ENCODE results near the gene RPS6KA2. TPM values are rescaled to one million over a fixed set of nuclear protein-coding genes. Genes with fewer than 3 reads are reported as not detected.

RPS6KA2 gene
- total and polyA plus RNA-seq, 7 experiments from 2014 or later = 4.5 to 17.1 (median 6.6) TPM

DNA sequence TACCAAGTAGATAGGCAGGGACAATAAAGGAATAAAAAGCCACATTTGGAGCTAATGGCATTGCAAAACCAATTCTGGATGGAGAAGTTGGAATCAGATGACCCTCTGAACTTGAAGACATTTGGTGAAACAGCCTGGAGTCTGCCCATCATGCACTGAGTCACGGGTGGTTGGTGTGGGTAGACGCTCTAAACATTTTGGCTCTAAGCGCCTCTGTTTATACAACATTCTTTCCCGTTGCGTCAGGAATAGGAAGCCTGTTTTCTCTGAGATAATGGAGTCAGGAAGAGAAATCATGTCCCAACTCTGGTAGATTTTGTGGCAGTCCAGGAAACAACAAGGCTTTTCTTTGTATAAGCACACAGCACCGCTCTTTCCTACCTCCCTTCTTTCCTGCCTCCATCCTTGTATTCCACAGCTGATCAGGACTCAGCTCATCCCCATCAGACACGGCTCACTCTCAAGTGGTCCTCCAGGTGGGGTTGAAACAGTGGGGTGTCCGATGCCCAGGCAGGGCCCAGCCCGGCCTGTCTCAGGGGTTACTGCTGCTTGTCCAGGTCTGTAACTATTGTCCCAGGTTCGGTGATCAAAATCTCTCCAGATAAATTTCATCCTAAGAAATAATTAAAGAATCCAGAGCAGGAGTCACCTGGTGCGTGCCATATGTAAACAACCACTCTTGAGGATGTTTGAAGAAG lies 28.5 kb downstream of the RPS6KA2 start:
- intact Hi-C loops (cut with micrococcal nuclease) = no loop called here
- no peaks in the 10 kb centered on the region for H3K9me3 ChIP-seq (ENCODE audit: control insufficient read depth in 2 of 3, low read length in 3 of 3)
- no peak overlapping the region for H3K27ac ChIP-seq (ENCODE audit: low read depth, low read length)
- H3K36me3 ChIP-seq (ENCODE audit: control insufficient read depth in 2 of 3, insufficient read depth in 3 of 3, low read length in 3 of 3) = no peaks in the 10 kb centered on the region
- no peak overlapping the region for H3K4me3 Mint-ChIP-seq
- no peak overlapping the region for H3K4me3 ChIP-seq (ENCODE audit: low read length)
- ATAC-seq (peak; percentile 50), DNase-seq (no peak)
- H3K27me3 ChIP-seq (ENCODE audit: control insufficient read depth in 2 of 2, insufficient read depth in 2 of 2, low read length in 2 of 2) = no peaks in the 10 kb centered on the region
- no peaks in the 10 kb centered on the region for H3K27me3 Mint-ChIP-seq
- POLR2A ChIA-PET = interaction anchor here (0.5 kb wide), 1 partner anchor 62 kb away, joined by 3 read pairs; no protein-coding TSS in a partner anchor
- H3K9me3 Mint-ChIP-seq = no peaks in the 10 kb centered on the region
- peaks cover 0 to 52% (median 6%) of the 10 kb centered on the region in 5 donors for H3K36me3 Mint-ChIP-seq
- CTCF ChIA-PET = interaction anchor here (1.5 kb wide), 1 partner anchor 10 kb away, joined by 3 read pairs; no protein-coding TSS in a partner anchor
- H3K4me1 ChIP-seq (ENCODE audit: control insufficient read depth in 2 of 2, insufficient read depth in 2 of 2, low read length in 2 of 2) = no peaks in the 10 kb centered on the region
- H3K27ac Mint-ChIP-seq = no peak overlapping the region
- peaks cover 0 to 7% (median 0%) of the 10 kb centered on the region in 7 donors for H3K4me1 Mint-ChIP-seq

DNA sequence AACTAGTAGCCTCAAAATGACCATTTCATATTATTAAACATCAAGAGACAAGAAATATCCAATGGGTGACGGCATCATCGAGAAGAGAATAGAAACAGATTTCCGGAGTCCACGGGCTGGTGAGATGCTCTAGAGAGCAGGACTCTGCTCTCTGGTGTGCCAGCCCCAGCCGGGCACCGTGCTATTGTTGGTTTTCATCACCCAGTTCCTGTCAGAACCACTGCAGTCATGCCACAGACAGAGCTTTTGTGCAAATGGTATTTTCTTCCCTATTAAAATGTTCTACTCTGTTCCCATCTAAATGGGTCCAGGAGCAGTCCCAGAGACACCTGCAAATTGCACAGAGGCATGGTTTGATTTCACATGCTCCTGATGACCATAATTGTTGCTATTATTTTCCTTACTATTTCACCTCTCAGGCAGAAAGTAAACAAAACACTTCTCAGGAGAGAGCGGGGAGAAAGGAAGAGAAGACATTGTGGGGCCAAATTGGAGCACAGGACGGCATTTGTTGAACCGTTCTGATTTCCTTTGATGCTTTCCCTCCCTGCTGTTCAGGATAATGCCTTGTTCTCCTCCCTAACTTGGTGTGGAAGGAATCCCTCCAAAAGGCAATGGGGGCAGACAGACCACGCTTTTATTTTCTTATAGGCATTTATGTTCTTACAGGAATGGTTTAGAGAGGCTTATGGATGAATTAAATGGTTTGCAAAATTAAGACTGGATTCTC lies 29.2 kb downstream of the RPS6KA2 start:
- Histone ChIP-seq H3K27ac (ENCODE audit: low read depth, low read length) (no peak overlapping the region), H3K4me1 (ENCODE audit: control insufficient read depth in 2 of 2, insufficient read depth in 2 of 2, low read length in 2 of 2) (no peaks in the 10 kb centered on the region), H3K27me3 (ENCODE audit: control insufficient read depth in 2 of 2, insufficient read depth in 2 of 2, low read length in 2 of 2) (no peaks in the 10 kb centered on the region), H3K4me3 (ENCODE audit: low read length) (no peak overlapping the region), H3K36me3 (ENCODE audit: control insufficient read depth in 2 of 3, insufficient read depth in 3 of 3, low read length in 3 of 3) (no peaks in the 10 kb centered on the region), H3K9me3 (ENCODE audit: control insufficient read depth in 2 of 3, low read length in 3 of 3) (no peaks in the 10 kb centered on the region)
- Mint-ChIP-seq H3K27ac (no peak overlapping the region), H3K4me1 (peaks cover 0 to 7% (median 0%) of the 10 kb centered on the region in 7 donors), H3K27me3 (no peaks in the 10 kb centered on the region), H3K36me3 (peaks cover 0 to 49% (median 6%) of the 10 kb centered on the region in 5 donors), H3K9me3 (no peaks in the 10 kb centered on the region), H3K4me3 (no peak overlapping the region)
- CTCF ChIA-PET = interaction anchor here (1.5 kb wide), 1 partner anchor 9 kb away, joined by 3 read pairs; no protein-coding TSS in a partner anchor
- POLR2A ChIA-PET = interaction anchor here (0.5 kb wide), 1 partner anchor 63 kb away, joined by 3 read pairs; no protein-coding TSS in a partner anchor
- ATAC-seq (no peak), DNase-seq (no peak)
- intact Hi-C loops (cut with micrococcal nuclease) = no loop called here

DNA sequence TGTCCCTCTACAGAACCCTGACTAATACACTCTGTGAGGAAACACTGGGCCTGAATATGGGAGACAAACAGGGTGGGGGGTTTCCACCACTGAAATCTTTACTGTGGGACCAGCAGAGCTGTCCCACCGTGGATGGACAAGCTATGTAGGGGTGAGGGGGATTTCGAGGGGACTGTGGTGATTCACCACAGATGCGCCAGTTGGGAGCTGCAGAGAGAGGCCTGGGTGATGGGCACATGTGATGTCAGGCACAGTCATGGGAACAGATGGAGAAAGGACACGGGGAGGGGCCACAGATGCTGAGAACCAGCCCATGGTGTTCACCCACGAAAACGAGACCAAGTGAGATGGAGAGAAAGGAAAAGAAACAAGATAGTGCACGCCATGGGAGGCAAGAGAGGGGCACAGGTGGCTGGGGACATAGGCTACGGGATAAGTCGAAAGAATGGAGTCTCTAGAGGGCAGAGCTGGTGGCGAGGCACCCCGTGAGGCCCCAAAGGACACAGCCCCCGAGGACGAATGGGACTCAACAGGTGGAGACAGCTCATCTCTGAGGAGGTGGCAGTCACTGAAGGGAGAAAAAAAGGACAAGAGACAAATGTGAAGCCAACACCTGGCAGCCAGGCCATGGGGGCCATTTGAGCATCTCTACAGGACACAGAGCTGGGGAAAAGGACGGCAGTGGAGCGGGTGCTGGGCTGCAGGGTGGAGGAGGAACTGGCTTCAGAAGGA lies 30.1 kb downstream of the RPS6KA2 start:
- ATAC-seq (no peak), DNase-seq (no peak)
- ChIA-PET CTCF (interaction anchor here (1.5 kb wide), 1 partner anchor 8 kb away, joined by 3 read pairs; no protein-coding TSS in a partner anchor), POLR2A (no interaction called here)
- Mint-ChIP-seq H3K9me3 (no peaks in the 10 kb centered on the region), H3K4me1 (peaks cover 0 to 5% (median 0%) of the 10 kb centered on the region in 7 donors), H3K27ac (no peak overlapping the region), H3K36me3 (peaks cover 0 to 40% (median 6%) of the 10 kb centered on the region in 5 donors), H3K27me3 (no peaks in the 10 kb centered on the region), H3K4me3 (no peak overlapping the region)
- no peaks in the 10 kb centered on the region for H3K4me1 ChIP-seq (ENCODE audit: control insufficient read depth in 2 of 2, insufficient read depth in 2 of 2, low read length in 2 of 2)
- no peak overlapping the region for H3K27ac ChIP-seq (ENCODE audit: low read depth, low read length)
- no peaks in the 10 kb centered on the region for H3K36me3 ChIP-seq (ENCODE audit: control insufficient read depth in 2 of 3, insufficient read depth in 3 of 3, low read length in 3 of 3)
- no peak overlapping the region for H3K4me3 ChIP-seq (ENCODE audit: low read length)
- H3K9me3 ChIP-seq (ENCODE audit: control insufficient read depth in 2 of 3, low read length in 3 of 3) = no peaks in the 10 kb centered on the region
- intact Hi-C loops (cut with micrococcal nuclease) = no loop called here
- H3K27me3 ChIP-seq (ENCODE audit: control insufficient read depth in 2 of 2, insufficient read depth in 2 of 2, low read length in 2 of 2) = no peaks in the 10 kb centered on the region

DNA sequence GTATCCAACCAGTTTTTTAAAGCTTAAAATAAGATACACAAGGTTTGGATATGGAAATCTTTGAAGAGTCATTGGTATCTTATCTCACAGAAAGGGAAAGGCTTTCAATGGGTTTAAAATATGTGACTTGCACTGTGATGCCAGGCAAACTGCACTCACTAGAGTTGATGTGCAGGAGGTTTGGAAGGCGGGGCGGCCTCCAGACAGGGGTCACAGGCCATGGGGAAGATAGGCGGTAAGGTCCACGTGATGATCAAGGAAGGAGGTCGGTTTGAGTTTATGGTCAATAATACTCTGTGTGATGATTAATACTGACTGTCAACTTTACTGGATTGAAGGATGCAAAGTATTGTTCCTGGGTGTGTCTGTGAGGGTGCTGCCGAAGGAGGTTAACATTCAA lies 31.1 kb downstream of the RPS6KA2 start:
- Mint-ChIP-seq H3K9me3 (no peaks in the 10 kb centered on the region), H3K36me3 (peaks cover 0 to 35% (median 6%) of the 10 kb centered on the region in 5 donors), H3K4me3 (no peak overlapping the region), H3K4me1 (peaks cover 0 to 5% (median 0%) of the 10 kb centered on the region in 7 donors), H3K27ac (no peak overlapping the region), H3K27me3 (no peaks in the 10 kb centered on the region)
- ATAC-seq (no peak), DNase-seq (no peak)
- ChIA-PET CTCF (no interaction called here), POLR2A (no interaction called here)
- Histone ChIP-seq H3K4me1 (ENCODE audit: control insufficient read depth in 2 of 2, insufficient read depth in 2 of 2, low read length in 2 of 2) (no peaks in the 10 kb centered on the region), H3K36me3 (ENCODE audit: control insufficient read depth in 2 of 3, insufficient read depth in 3 of 3, low read length in 3 of 3) (no peaks in the 10 kb centered on the region), H3K9me3 (ENCODE audit: control insufficient read depth in 2 of 3, low read length in 3 of 3) (no peaks in the 10 kb centered on the region), H3K27me3 (ENCODE audit: control insufficient read depth in 2 of 2, insufficient read depth in 2 of 2, low read length in 2 of 2) (no peaks in the 10 kb centered on the region), H3K4me3 (ENCODE audit: low read length) (no peak overlapping the region), H3K27ac (ENCODE audit: low read depth, low read length) (no peak overlapping the region)
- intact Hi-C loops (cut with micrococcal nuclease) = no loop called here

DNA sequence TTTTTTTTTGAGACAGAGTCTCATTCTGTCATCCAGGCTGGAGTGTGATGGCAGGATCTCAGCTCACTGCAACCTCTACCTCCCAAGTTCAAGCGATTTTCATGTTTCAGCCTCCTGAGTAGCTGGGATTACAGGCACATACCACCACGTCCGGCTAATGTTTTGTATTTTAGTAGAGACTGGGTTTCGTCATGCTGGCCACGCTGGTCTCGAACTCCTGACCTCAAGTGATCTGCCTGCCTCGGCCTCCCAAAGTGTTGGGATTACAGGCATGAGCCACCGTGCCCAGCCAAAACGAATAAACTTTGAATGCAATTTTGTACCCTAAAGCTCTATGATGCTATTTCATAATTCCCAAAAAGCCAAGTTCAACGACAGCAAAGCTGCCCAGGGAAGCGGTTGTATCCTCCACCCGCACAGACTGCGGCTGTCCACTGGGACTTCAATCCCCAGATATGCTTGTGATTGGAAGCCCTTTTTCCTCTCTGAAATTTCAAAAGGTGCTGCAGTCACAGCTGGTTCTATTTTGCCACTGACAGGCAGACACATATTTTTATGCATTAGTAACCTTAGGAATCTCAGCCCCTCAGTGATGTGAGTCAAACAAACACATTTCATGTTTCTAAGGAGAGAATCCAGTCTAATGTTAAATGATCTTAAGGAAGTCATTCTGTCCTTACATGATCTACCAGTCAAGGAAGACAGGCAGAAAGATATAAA lies 31.8 kb downstream of the RPS6KA2 start:
- Mint-ChIP-seq H3K27ac (no peak overlapping the region), H3K27me3 (no peaks in the 10 kb centered on the region), H3K36me3 (peaks cover 0 to 35% (median 6%) of the 10 kb centered on the region in 5 donors), H3K4me3 (no peak overlapping the region), H3K9me3 (no peaks in the 10 kb centered on the region), H3K4me1 (peaks cover 0 to 5% (median 0%) of the 10 kb centered on the region in 7 donors)
- Histone ChIP-seq H3K9me3 (ENCODE audit: control insufficient read depth in 2 of 3, low read length in 3 of 3) (no peaks in the 10 kb centered on the region), H3K4me3 (ENCODE audit: low read length) (no peak overlapping the region), H3K4me1 (ENCODE audit: control insufficient read depth in 2 of 2, insufficient read depth in 2 of 2, low read length in 2 of 2) (no peaks in the 10 kb centered on the region), H3K27ac (ENCODE audit: low read depth, low read length) (no peak overlapping the region), H3K36me3 (ENCODE audit: control insufficient read depth in 2 of 3, insufficient read depth in 3 of 3, low read length in 3 of 3) (no peaks in the 10 kb centered on the region), H3K27me3 (ENCODE audit: control insufficient read depth in 2 of 2, insufficient read depth in 2 of 2, low read length in 2 of 2) (no peaks in the 10 kb centered on the region)
- DNase-seq = no peak
- ChIA-PET POLR2A (no interaction called here), CTCF (no interaction called here)
- no peak for ATAC-seq
- intact Hi-C loops (cut with micrococcal nuclease) = no loop called here

DNA sequence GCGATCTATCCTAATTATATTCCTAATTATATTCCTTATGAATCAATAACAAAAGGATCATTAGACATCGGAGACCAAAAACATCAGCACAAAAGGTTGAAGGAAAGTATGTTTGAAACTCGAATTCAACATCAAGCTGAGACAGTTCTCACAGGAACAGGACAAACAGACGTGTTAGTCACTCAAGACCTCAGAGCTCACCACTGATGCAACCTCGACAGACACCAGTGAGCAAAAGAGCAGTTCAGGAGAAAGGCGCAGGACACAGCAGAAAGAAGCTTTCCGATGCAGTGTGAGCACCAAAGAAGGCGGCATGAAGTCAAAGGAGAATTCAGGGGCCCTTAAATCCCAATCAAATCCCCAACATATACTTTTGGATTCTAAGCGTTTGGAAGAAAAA lies 34.2 kb downstream of the RPS6KA2 start:
- no peaks in the 10 kb centered on the region for H3K27me3 ChIP-seq (ENCODE audit: control insufficient read depth in 2 of 2, insufficient read depth in 2 of 2, low read length in 2 of 2)
- DNase-seq (no peak), ATAC-seq (no peak)
- Mint-ChIP-seq H3K27ac (no peak overlapping the region), H3K4me1 (peaks cover 0 to 17% (median 12%) of the 10 kb centered on the region in 7 donors), H3K36me3 (peaks cover 0 to 18% (median 0%) of the 10 kb centered on the region in 5 donors), H3K4me3 (no peak overlapping the region), H3K27me3 (no peaks in the 10 kb centered on the region), H3K9me3 (no peaks in the 10 kb centered on the region)
- ChIA-PET POLR2A (no interaction called here), CTCF (no interaction called here)
- no peaks in the 10 kb centered on the region for H3K36me3 ChIP-seq (ENCODE audit: control insufficient read depth in 2 of 3, insufficient read depth in 3 of 3, low read length in 3 of 3)
- H3K4me1 ChIP-seq (ENCODE audit: control insufficient read depth in 2 of 2, insufficient read depth in 2 of 2, low read length in 2 of 2) = peaks cover 0 to 5% of the 10 kb centered on the region in 2 donors
- intact Hi-C loops (cut with micrococcal nuclease) = no loop called here
- H3K9me3 ChIP-seq (ENCODE audit: control insufficient read depth in 2 of 3, low read length in 3 of 3) = no peaks in the 10 kb centered on the region
- H3K27ac ChIP-seq (ENCODE audit: low read depth, low read length) = no peak overlapping the region
- H3K4me3 ChIP-seq (ENCODE audit: low read length) = no peak overlapping the region
